GM12878 (cell line): ENCODE results near the gene RAB40B. TPM values are rescaled to one million over a fixed set of nuclear protein-coding genes. Genes with fewer than 3 reads are reported as not detected.

ENCODE experiments used
- ATAC-seq: fragments of 200-7000 bp; cut with Tn5 transposase; 3 replicates; pipeline ENCODE4 v1.9.1; 2020; ENCODE audit warnings: mild to moderate bottlenecking, moderate library complexity
- BruUV-seq: library from RNA; stranded (reverse); fragments of 400-500 nt; replicated peaks from 2 replicates; lab custom pipeline; 2021; lab: Mats Ljungman, UMichigan
- CTCF ChIA-PET: fragments of 300-600 bp; sonication (Branson Sonifier 250); formaldehyde crosslinking; extraction: SDS; loops from one replicate; lab custom pipeline; 2021; ENCODE audit warnings: inconsistent platforms; lab: Yijun Ruan, JAX
- POLR2A ChIA-PET: fragments of 350-600 bp; formaldehyde crosslinking; extraction: SDS; loops from one replicate; lab custom pipeline; 2021; ENCODE audit warnings: inconsistent platforms; lab: Charles Lee
- RAD21 ChIA-PET: fragments of 300-600 bp; sonication (Branson Sonifier 250); formaldehyde crosslinking; loops from one replicate; lab custom pipeline; 2023; ENCODE audit warnings: antibody characterized with exemption; ENCODE audit not compliant: unreplicated experiment; lab: Charles Lee
- SMC1A ChIA-PET: fragments of 300-600 bp; sonication (Branson Sonifier 250); formaldehyde crosslinking; loops from one replicate; lab custom pipeline; 2023; ENCODE audit not compliant: unreplicated experiment, uncharacterized antibody; lab: Charles Lee
- DNase-seq: peaks from one replicate; pipeline ENCODE4 v3.0.0-alpha.2; 2011; ENCODE audit warnings: low read depth, low spot score
- FAIRE-seq: peaks from 3 replicates; lab custom pipeline; 2011; peaks lifted over from hg19 to GRCh38; lab: Jason Lieb, UNC
- H2AFZ ChIP-seq: 2 replicates; pipeline ENCODE4 v1.6.0; 2011; ENCODE audit warnings: low read depth, low read length, control low read depth; ENCODE audit not compliant: control insufficient read depth
- H3K27ac ChIP-seq: 2 replicates; pipeline ENCODE4 v1.5.1; 2011; ENCODE audit warnings: control low read depth; ENCODE audit not compliant: control insufficient read depth, insufficient read depth
- H3K27me3 ChIP-seq, 2 experiments: replicated peaks in 1 of 2; 2 replicates each; pipeline versions ENCODE4 v1.6.0 to v1.6.1; 2011; ENCODE audit warnings: low read length in 1 of 2; ENCODE audit not compliant: control insufficient read depth in 2 of 2, insufficient read depth in 2 of 2
- H3K36me3 ChIP-seq, 2 experiments: 2 replicates each; pipeline ENCODE4 v1.5.1; 2011; ENCODE audit warnings: low read length in 1 of 2; ENCODE audit not compliant: control insufficient read depth in 2 of 2, insufficient read depth in 2 of 2
- H3K4me1 ChIP-seq: 2 replicates; pipeline ENCODE4 v1.6.1; 2011; ENCODE audit warnings: mild to moderate bottlenecking, low read length, moderate library complexity, mixed read lengths; ENCODE audit not compliant: control insufficient read depth, insufficient read depth
- H3K4me2 ChIP-seq: 2 replicates; pipeline ENCODE4 v1.6.0; 2011; ENCODE audit warnings: control low read depth; ENCODE audit not compliant: control insufficient read depth, insufficient read depth
- H3K4me3 ChIP-seq: fragments of 200-600 bp; sonication (generic); 2 replicates; pipeline ENCODE4 v1.5.1; 2016
- H3K79me2 ChIP-seq: 2 replicates; pipeline ENCODE4 v1.6.0; 2011; ENCODE audit warnings: low read length; ENCODE audit not compliant: control insufficient read depth, insufficient read depth
- H3K9ac ChIP-seq: 2 replicates; pipeline ENCODE4 v1.8.0; 2011; ENCODE audit warnings: low read length, control low read depth, mixed read lengths; ENCODE audit not compliant: control insufficient read depth, insufficient read depth
- H3K9me3 ChIP-seq: replicated peaks from 3 replicates; pipeline ENCODE4 v1.5.1; 2011; ENCODE audit warnings: mild to moderate bottlenecking, low read length; ENCODE audit not compliant: control insufficient read depth, insufficient read depth
- H4K20me1 ChIP-seq: 2 replicates; pipeline ENCODE4 v1.6.0; 2011; ENCODE audit not compliant: control insufficient read depth, insufficient read depth
- E4F1 ChIP-seq: fragments of 450-650 bp; IDR thresholded peaks from 2 replicates; pipeline ENCODE4 v1.6.1; 2018; ENCODE audit warnings: borderline replicate concordance, mild to moderate bottlenecking; ENCODE audit not compliant: partially characterized antibody
- IRF4 ChIP-seq: IDR thresholded peaks from 2 replicates; pipeline ENCODE4 v1.6.1; 2011; ENCODE audit warnings: low read depth, low read length
- SMAD5 ChIP-seq: IDR thresholded peaks from 2 replicates; pipeline ENCODE4 v1.6.1; 2016; ENCODE audit warnings: antibody characterized with exemption, low read depth
- SMC3 ChIP-seq: IDR thresholded peaks from 2 replicates; pipeline ENCODE4 v1.6.1; 2011; ENCODE audit warnings: low read length, improper control_type of control experiment, borderline replicate concordance
- ZNF687 ChIP-seq: fragments of 450-650 bp; IDR thresholded peaks from 2 replicates; pipeline ENCODE4 v1.6.1; 2017; ENCODE audit warnings: mild to moderate bottlenecking, moderate library complexity
- ZZZ3 ChIP-seq: IDR thresholded peaks from 2 replicates; pipeline ENCODE4 v1.6.1; 2011; ENCODE audit warnings: low read depth; ENCODE audit not compliant: control insufficient read depth, insufficient read length
- WGBS: methylation state at CpG from one replicate; pipeline ENCODE4 v1.1.6; 2016; ENCODE audit warnings: low lambda C conversion rate; ENCODE audit not compliant: insufficient replicate concordance, insufficient coverage; ENCODE audit errors: missing lambda C conversion rate; 5-methylcytosine and 5-hydroxymethylcytosine counted together
- in situ Hi-C: fragments of 300-500 bp; cut with MboI; formaldehyde crosslinking; loops from 9 replicates; pipeline ENCODE4 v1.14.3; 2018; ENCODE audit warnings: mixed read lengths
- intact Hi-C: fragments of 100-400 bp; cut with micrococcal nuclease; formaldehyde crosslinking; loops from one replicate; pipeline ENCODE4 v1.14.2; 2022; ENCODE audit not compliant: unreplicated experiment
- polyA plus RNA-seq, 11 experiments: library from polyadenylated mRNA; depleted of rRNA in 4 of 11; unstranded in 6 of 11; stranded (reverse) in 5 of 11; fragments of >200 nt; fragmentation: Nextera tagmentation in 4 of 11; fragmentation: Illumina TruSeq in 1 of 11; extraction: Ambion mirVana in 4 of 11; extraction: Trizol in 1 of 11; gene quantifications; 1 replicate in 1 of 11; 2 replicates in 10 of 11; pipeline versions ENCODE4 v1.2.1 to v1.2.3, GENCODE V29; 2011 to 2016; ENCODE audit warnings: inconsistent platforms in 2 of 11, missing spikeins in 2 of 11, low read depth in 1 of 11
- total RNA-seq, 4 experiments: library from RNA; depleted of rRNA in 3 of 4; stranded (reverse); fragments of >200 nt in 3 of 4; fragmentation: Illumina TruSeq in 1 of 4; extraction: Trizol in 1 of 4; gene quantifications; 2 replicates each; pipeline versions ENCODE4 v1.2.1 to v1.2.3, GENCODE V29; 2013 to 2021
- TF ChIP-seq, protein P1 (sequence below): fragments of 450-650 bp; IDR thresholded peaks from 2 replicates; pipeline ENCODE4 v1.6.1; 2017; ENCODE audit warnings: antibody characterized with exemption, mild to moderate bottlenecking, moderate library complexity
- TF ChIP-seq, protein P2 (sequence below): fragments of 450-650 bp; IDR thresholded peaks from 2 replicates; pipeline ENCODE4 v1.6.1; 2017; ENCODE audit warnings: mild to moderate bottlenecking
- TF ChIP-seq, protein P3 (sequence below): IDR thresholded peaks from 2 replicates; pipeline ENCODE4 v1.6.1; 2011; ENCODE audit warnings: mild to moderate bottlenecking, low read depth, low read length, moderate library complexity; ENCODE audit not compliant: insufficient replicate concordance
- TF ChIP-seq, protein P4 (sequence below): IDR thresholded peaks from 2 replicates; pipeline ENCODE4 v1.6.1; 2011; ENCODE audit warnings: borderline replicate concordance, low read depth, mild to moderate bottlenecking, moderate library complexity, mixed read lengths, low read length; ENCODE audit not compliant: insufficient read depth; ENCODE audit errors: extremely low read length

Gene RAB40B
- total and polyA plus RNA-seq, 10 of the 15 experiments (the other 5 are each of a cell fraction or from before 2014, with no cell fraction given), result 0.06 to 2.8 (median 1.4) TPM

GRCh38 chr17:82697808-82698064 is 762 bp downstream of the RAB40B start:
- Histone ChIP-seq H3K27me3 (no peaks in the 10 kb centered on the region; a peak in 1 of 4 replicates), H3K4me1 (peaks cover 4% of the 10 kb centered on the region), H3K36me3 (no peaks in the 10 kb centered on the region), H3K9ac (no peak overlapping the region), H3K4me2 (peak overlapping the region; percentile 77), H2AFZ (peak overlapping the region; percentile 12; the same call in 1 of the 2 replicates), H4K20me1 (no peaks in the 10 kb centered on the region), H3K4me3 (peak overlapping the region; percentile 59), H3K9me3 (peaks cover 11% of the 10 kb centered on the region; the same call in 2 of the 3 replicates), H3K27ac (no peak overlapping the region), H3K79me2 (no peaks in the 10 kb centered on the region)
- TF ChIP-seq, protein P1, sequence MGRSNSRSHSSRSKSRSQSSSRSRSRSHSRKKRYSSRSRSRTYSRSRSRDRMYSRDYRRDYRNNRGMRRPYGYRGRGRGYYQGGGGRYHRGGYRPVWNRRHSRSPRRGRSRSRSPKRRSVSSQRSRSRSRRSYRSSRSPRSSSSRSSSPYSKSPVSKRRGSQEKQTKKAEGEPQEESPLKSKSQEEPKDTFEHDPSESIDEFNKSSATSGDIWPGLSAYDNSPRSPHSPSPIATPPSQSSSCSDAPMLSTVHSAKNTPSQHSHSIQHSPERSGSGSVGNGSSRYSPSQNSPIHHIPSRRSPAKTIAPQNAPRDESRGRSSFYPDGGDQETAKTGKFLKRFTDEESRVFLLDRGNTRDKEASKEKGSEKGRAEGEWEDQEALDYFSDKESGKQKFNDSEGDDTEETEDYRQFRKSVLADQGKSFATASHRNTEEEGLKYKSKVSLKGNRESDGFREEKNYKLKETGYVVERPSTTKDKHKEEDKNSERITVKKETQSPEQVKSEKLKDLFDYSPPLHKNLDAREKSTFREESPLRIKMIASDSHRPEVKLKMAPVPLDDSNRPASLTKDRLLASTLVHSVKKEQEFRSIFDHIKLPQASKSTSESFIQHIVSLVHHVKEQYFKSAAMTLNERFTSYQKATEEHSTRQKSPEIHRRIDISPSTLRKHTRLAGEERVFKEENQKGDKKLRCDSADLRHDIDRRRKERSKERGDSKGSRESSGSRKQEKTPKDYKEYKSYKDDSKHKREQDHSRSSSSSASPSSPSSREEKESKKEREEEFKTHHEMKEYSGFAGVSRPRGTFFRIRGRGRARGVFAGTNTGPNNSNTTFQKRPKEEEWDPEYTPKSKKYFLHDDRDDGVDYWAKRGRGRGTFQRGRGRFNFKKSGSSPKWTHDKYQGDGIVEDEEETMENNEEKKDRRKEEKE, result no peak
- TF ChIP-seq SMC3 (no peak), ZZZ3 (no peak), SMAD5 (no peak), E4F1 (no peak), IRF4 (no peak), ZNF687 (no peak)
- TF ChIP-seq, protein P2, sequence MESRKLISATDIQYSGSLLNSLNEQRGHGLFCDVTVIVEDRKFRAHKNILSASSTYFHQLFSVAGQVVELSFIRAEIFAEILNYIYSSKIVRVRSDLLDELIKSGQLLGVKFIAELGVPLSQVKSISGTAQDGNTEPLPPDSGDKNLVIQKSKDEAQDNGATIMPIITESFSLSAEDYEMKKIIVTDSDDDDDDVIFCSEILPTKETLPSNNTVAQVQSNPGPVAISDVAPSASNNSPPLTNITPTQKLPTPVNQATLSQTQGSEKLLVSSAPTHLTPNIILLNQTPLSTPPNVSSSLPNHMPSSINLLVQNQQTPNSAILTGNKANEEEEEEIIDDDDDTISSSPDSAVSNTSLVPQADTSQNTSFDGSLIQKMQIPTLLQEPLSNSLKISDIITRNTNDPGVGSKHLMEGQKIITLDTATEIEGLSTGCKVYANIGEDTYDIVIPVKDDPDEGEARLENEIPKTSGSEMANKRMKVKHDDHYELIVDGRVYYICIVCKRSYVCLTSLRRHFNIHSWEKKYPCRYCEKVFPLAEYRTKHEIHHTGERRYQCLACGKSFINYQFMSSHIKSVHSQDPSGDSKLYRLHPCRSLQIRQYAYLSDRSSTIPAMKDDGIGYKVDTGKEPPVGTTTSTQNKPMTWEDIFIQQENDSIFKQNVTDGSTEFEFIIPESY, result no peak
- TF ChIP-seq, protein P3, sequence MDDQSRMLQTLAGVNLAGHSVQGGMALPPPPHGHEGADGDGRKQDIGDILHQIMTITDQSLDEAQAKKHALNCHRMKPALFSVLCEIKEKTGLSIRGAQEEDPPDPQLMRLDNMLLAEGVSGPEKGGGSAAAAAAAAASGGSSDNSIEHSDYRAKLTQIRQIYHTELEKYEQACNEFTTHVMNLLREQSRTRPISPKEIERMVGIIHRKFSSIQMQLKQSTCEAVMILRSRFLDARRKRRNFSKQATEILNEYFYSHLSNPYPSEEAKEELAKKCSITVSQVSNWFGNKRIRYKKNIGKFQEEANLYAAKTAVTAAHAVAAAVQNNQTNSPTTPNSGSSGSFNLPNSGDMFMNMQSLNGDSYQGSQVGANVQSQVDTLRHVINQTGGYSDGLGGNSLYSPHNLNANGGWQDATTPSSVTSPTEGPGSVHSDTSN, result no peak
- TF ChIP-seq, protein P4, sequence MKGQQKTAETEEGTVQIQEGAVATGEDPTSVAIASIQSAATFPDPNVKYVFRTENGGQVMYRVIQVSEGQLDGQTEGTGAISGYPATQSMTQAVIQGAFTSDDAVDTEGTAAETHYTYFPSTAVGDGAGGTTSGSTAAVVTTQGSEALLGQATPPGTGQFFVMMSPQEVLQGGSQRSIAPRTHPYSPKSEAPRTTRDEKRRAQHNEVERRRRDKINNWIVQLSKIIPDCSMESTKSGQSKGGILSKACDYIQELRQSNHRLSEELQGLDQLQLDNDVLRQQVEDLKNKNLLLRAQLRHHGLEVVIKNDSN, result no peak
- ATAC-seq (no peak), DNase-seq (no peak), FAIRE-seq (no peak)
- ChIA-PET CTCF (no interaction called here), POLR2A (no interaction called here), SMC1A (no interaction called here), RAD21 (no interaction called here)
- no TSS peak for BruUV-seq
- intact Hi-C loops (no loop called here), in situ Hi-C loops (no loop called here)
- WGBS, result 12% methylated on average over 27 of the region's 32 CpGs
